Mucosa of stomach (tissue), 1 donor: ENCODE results near the gene POMT2.
"Not testable (repeated sequence)": the region's sequence is repeated elsewhere in the genome, so short reads cannot be mapped to it uniquely, and the experiment has no call there.

Experiments
- H3K27me3 ChIP-seq: one replicate; pipeline ENCODE4 v1.7.0; 2013; ENCODE audit warnings: mild to moderate bottlenecking, low read length; ENCODE audit not compliant: control insufficient read depth, insufficient read depth
- H3K36me3 ChIP-seq: one replicate; pipeline ENCODE4 v1.7.0; 2013; ENCODE audit warnings: low read length; ENCODE audit not compliant: control insufficient read depth, insufficient read depth
- H3K4me1 ChIP-seq: one replicate; pipeline ENCODE4 v1.7.0; 2013; ENCODE audit warnings: mild to moderate bottlenecking, low read length; ENCODE audit not compliant: control insufficient read depth, insufficient read depth
- H3K4me3 ChIP-seq: one replicate; pipeline ENCODE4 v1.7.0; 2013; ENCODE audit warnings: low read length
- H3K9ac ChIP-seq: one replicate; pipeline ENCODE4 v1.7.0; 2013; ENCODE audit warnings: mild to moderate bottlenecking, low read length, moderate library complexity
- H3K9me3 ChIP-seq: one replicate; pipeline ENCODE4 v1.7.0; 2013; ENCODE audit warnings: mild to moderate bottlenecking, low read length, moderate library complexity; ENCODE audit not compliant: control insufficient read depth
- donor health status: Pancreatic carcinoma.

Gene POMT2

GRCh38 chr14:77322951-77323350 is 2.3 kb upstream of the POMT2 start:
- no peaks in the 10 kb centered on the region for H3K27me3 ChIP-seq
- H3K4me3 ChIP-seq: no peak overlapping the region
- no peaks in the 10 kb centered on the region for H3K9me3 ChIP-seq
- H3K36me3 ChIP-seq: no peaks in the 10 kb centered on the region
- peaks cover 8% of the 10 kb centered on the region for H3K4me1 ChIP-seq
- no peak overlapping the region for H3K9ac ChIP-seq

DNA sequence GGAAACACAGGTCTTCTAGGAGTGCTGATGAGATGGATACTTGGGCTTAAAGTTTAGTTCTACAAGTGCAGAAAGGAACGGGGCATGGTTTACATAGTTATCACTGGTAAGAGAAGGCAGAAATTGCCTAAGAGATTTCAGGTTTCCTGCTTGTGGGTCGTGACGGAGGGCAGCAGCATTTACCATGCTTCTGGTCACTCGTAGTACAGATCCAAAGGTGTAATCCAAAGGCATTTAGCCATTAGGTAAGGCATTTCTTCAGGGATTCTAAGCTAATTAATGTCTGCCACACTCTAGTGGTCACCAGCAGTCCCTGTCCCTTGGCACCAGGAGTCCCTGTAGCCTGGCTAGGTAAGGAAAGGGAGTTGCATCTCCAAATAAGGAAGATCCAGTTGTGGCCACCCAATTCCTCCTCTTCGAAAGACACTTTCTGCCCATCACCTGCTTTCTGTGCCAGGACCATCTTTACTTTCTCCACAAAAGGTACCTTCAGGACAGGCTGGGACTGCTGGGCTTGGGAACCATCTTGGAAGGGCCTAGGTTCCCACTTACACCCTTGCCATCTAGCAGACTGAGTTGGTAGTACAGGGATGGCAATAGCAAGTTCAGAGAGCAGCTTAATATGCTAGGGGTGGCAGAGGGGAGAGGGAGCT is 1.7 kb upstream of the POMT2 start:
- Histone ChIP-seq H3K4me3 (no peak overlapping the region), H3K9me3 (no peaks in the 10 kb centered on the region), H3K27me3 (no peaks in the 10 kb centered on the region), H3K36me3 (no peaks in the 10 kb centered on the region), H3K4me1 (peaks cover 8% of the 10 kb centered on the region), H3K9ac (peak overlapping the region; percentile 85)

DNA sequence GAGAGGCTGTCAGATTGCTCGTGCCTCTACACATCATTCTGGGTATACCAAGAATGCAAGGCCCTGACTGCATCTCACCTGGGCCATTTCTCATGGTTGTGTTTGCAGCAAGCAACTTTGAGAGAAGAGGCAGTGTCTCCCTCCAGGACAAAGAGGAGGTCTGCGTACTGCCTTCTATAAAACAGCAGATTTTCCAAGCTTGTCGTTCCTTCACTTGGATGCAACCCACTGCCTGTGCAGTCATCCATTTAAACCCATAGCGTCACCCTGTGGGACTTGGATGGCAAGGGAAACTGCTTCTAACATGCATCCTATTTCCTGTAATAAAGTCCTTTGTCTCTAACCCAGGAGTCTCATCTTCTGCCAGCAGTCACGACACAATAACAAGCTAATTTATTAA is 1.3 kb downstream of the POMT2 start:
- peaks cover 13% of the 10 kb centered on the region for H3K4me1 ChIP-seq
- H3K9me3 ChIP-seq: no peaks in the 10 kb centered on the region
- H3K9ac ChIP-seq: no peak overlapping the region
- no peaks in the 10 kb centered on the region for H3K36me3 ChIP-seq
- H3K27me3 ChIP-seq: no peaks in the 10 kb centered on the region
- no peak overlapping the region for H3K4me3 ChIP-seq

- not testable (repeated sequence) for H3K27me3 ChIP-seq, H3K36me3 ChIP-seq, H3K9ac ChIP-seq, H3K4me3 ChIP-seq, H3K9me3 ChIP-seq
- peaks cover 17% of the 10 kb centered on the region for H3K4me1 ChIP-seq
These were observed 1.9 kb downstream of the POMT2 start for GRCh38 chr14:77318756-77319155.

- H3K36me3 ChIP-seq: no peaks in the 10 kb centered on the region
- no peaks in the 10 kb centered on the region for H3K27me3 ChIP-seq
- no peak overlapping the region for H3K4me3 ChIP-seq
- H3K4me1 ChIP-seq: peaks cover 17% of the 10 kb centered on the region
- no peak overlapping the region for H3K9ac ChIP-seq
- H3K9me3 ChIP-seq: no peaks in the 10 kb centered on the region
These were observed 2.6 kb downstream of the POMT2 start for GRCh38 chr14:77318006-77318553.

DNA sequence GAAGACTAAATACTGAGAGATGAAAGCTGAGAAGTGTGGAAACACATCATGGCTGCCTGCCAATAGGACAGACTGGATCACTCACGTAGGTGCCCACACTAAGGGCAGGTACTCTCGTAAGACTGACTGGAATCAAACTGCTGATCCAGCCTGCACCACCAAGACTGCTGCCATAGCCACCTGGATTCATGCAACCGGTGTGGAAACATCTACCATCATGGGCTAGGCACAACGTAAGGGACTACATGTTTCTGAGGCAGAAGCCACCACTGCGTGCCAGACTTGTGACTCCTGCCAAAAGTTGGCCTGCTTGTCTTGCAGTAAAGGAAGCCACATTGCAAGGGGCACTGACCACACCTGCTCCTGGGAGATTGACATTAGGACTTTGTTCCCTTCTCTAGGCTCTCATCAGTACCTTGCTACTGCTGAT is 3.8 kb downstream of the POMT2 start:
- Histone ChIP-seq H3K4me1 (peaks cover 10% of the 10 kb centered on the region), H3K27me3 (no peaks in the 10 kb centered on the region), H3K9me3 (no peaks in the 10 kb centered on the region), H3K9ac (no peak overlapping the region), H3K36me3 (no peaks in the 10 kb centered on the region), H3K4me3 (no peak overlapping the region)

- Histone ChIP-seq H3K9ac (no peak overlapping the region), H3K9me3 (no peaks in the 10 kb centered on the region), H3K4me1 (peaks cover 9% of the 10 kb centered on the region), H3K4me3 (no peak overlapping the region), H3K36me3 (no peaks in the 10 kb centered on the region), H3K27me3 (no peaks in the 10 kb centered on the region)
These were observed 4.5 kb downstream of the POMT2 start for GRCh38 chr14:77316195-77316505.

- no peaks in the 10 kb centered on the region for H3K9me3 ChIP-seq
- no peaks in the 10 kb centered on the region for H3K36me3 ChIP-seq
- H3K9ac ChIP-seq: no peak overlapping the region
- peaks cover 9% of the 10 kb centered on the region for H3K4me1 ChIP-seq
- no peaks in the 10 kb centered on the region for H3K27me3 ChIP-seq
- H3K4me3 ChIP-seq: no peak overlapping the region
These were observed 5.9 kb downstream of the POMT2 start for GRCh38 chr14:77314539-77315457.

GRCh38 chr14:77314043-77314442 is 6.6 kb downstream of the POMT2 start:
- Histone ChIP-seq H3K9ac (no peak overlapping the region), H3K36me3 (no peaks in the 10 kb centered on the region), H3K4me3 (no peak overlapping the region), H3K9me3 (no peaks in the 10 kb centered on the region), H3K27me3 (no peaks in the 10 kb centered on the region), H3K4me1 (peaks cover 9% of the 10 kb centered on the region)

DNA sequence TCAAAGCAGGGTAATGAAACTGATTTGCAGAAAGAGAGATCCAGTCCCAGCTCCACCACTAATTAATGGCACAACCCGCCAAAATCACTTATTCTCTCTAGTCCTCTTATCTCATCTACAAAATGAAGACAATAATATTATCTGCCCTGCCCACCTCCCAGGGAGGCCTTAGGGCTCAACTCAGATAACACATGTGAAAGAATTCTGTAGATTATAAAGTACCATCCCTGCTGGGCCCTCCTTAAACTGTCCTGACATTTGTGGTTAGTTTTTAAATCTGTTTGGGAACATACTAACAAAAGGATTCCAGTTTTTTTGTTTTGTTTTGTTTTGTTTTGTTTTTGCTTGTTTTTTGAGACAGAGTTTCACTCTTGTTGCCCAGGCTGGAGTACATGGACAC is 7.3 kb downstream of the POMT2 start:
- H3K27me3 ChIP-seq: no peaks in the 10 kb centered on the region
- no peaks in the 10 kb centered on the region for H3K9me3 ChIP-seq
- no peak overlapping the region for H3K4me3 ChIP-seq
- no peak overlapping the region for H3K9ac ChIP-seq
- H3K4me1 ChIP-seq: peaks cover 9% of the 10 kb centered on the region
- H3K36me3 ChIP-seq: no peaks in the 10 kb centered on the region

DNA sequence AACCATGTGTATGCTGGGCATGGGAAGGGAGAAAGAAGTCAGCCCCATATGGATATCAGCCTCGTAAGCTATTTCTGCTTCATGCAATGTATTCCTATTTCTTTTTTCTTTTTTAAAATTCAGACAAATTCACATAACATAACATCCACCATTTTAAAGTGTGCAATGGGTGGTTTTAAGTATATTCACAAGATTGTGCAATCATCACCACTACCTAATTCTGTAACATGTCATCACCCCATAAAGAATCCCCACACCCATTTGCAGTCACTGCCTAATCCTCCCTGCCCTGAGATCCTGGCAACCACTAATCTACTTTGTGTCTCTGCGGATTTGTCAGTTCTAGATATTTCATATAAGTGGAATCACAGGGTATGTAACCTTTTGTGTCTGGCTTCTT is 9.5 kb downstream of the POMT2 start:
- Histone ChIP-seq H3K9me3 (no peaks in the 10 kb centered on the region), H3K36me3 (no peaks in the 10 kb centered on the region), H3K4me3 (no peak overlapping the region), H3K9ac (no peak overlapping the region), H3K27me3 (no peaks in the 10 kb centered on the region), H3K4me1 (peaks cover 9% of the 10 kb centered on the region)

DNA sequence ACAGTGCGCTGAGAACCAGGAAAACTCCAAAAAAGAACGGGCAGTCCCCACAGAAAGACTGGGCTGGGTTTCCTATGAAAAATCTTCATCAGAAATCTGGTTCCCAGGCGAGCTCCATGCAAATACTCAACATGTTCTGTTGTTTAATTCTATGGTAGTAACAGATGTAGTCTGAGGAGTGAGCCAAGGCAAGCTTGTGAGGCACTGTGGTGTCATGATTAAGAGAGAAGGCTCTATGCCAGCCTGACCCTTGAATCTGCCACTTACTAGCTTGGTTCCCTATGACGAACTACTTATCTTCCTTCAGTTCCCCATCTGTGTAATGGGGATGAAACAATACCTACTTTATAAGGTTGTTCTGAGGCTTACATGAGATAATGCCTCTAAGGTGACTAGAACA is 10.7 kb downstream of the POMT2 start:
- Histone ChIP-seq H3K4me1 (peaks cover 6% of the 10 kb centered on the region), H3K36me3 (no peaks in the 10 kb centered on the region), H3K4me3 (no peak overlapping the region), H3K27me3 (no peaks in the 10 kb centered on the region), H3K9me3 (no peaks in the 10 kb centered on the region), H3K9ac (no peak overlapping the region)
